Measurements from ENCODE around the gene STMND1. TPM values are rescaled to one million over a fixed set of nuclear protein-coding genes. Genes with fewer than 3 reads are reported as not detected.

The STMND1 gene
- total RNA-seq: not detected in 2 replicates

GRCh38 chr6:17101422-17102257 is at the start of gene STMND1:
Gene STMND1 (plus strand): TSS chr6:17102050. CDS start chr6:17102258, 208 bp downstream.

Other genes starting within 250 kb of the STMND1 start
- gene RBM24, start 179.3 kb downstream of the STMND1 start, total RNA-seq: 1.4 and 3.5 TPM in 2 replicates